ENCODE data around the gene PDE5A. TPM values are rescaled to one million over a fixed set of nuclear protein-coding genes. Genes with fewer than 3 reads are reported as not detected.

The PDE5A gene
- total and polyA plus RNA-seq, 2 donors (not counting 1 experiment from before 2014, with no cell fraction given), result 0.49 to 1.4 TPM

GRCh38 chr4:119559044-119559647 is 69.5 kb downstream of the PDE5A start:
- Histone ChIP-seq H4K20me1 (ENCODE audit: control insufficient read depth, insufficient read depth, low read length, poor library complexity, severe bottlenecking) (no peaks in the 10 kb centered on the region), H3K4me2 (replicated peaks; ENCODE audit: low read depth, low read length, poor library complexity, severe bottlenecking) (no peak overlapping the region), H3K4me3 (ENCODE audit: control extremely low read depth in 1 of 5, extremely low read depth in 1 of 5, insufficient read depth in 1 of 5, low read depth in 2 of 5, low read length in 4 of 5) (no peak overlapping the region), H3K9ac (ENCODE audit: low read length) (no peak overlapping the region), H3K79me2 (ENCODE audit: control insufficient read depth, insufficient read depth, low read length) (no peaks in the 10 kb centered on the region), H3K27ac (ENCODE audit: low read length in 2 of 2) (no peak overlapping the region), H2AFZ (ENCODE audit: insufficient read depth, low read depth, low read length, poor library complexity, severe bottlenecking) (no peak overlapping the region), H3K9me3 (ENCODE audit: control extremely low read depth in 1 of 3, control insufficient read depth in 2 of 3, insufficient read depth in 1 of 3, low read length in 2 of 3) (peaks cover 0 to 7% (median 0%) of the 10 kb centered on the region in 3 donors), H3K4me1 (ENCODE audit: control insufficient read depth in 2 of 2, insufficient read depth in 2 of 2, low read length in 2 of 2) (no peaks in the 10 kb centered on the region), H3K27me3 (replicated peaks in 1 of 4; ENCODE audit: control extremely low read depth in 1 of 4, control insufficient read depth in 3 of 4, insufficient read depth in 4 of 4, low read length in 3 of 4) (no peaks in the 10 kb centered on the region), H3K36me3 (replicated peaks in 1 of 2; ENCODE audit: control extremely low read depth in 1 of 2, control insufficient read depth in 1 of 2, extremely low read depth in 1 of 2, insufficient read depth in 2 of 2, low read length in 1 of 2) (no peaks in the 10 kb centered on the region)
- ATAC-seq (ENCODE audit: low read depth) (no peak), DNase-seq (peak; percentile 7)
- intact Hi-C loops (cut with micrococcal nuclease), result loop anchor here (1.0 kb wide), 1 partner anchor 491 kb away; no protein-coding TSS in a partner anchor
- ChIA-PET CTCF (interaction anchor here (1.2 to 1.8 kb wide), 4 partner anchors 69 to 492 kb away, joined by 3 to 7 read pairs (median 4); partner anchors contain the start of gene PDE5A), POLR2A (no interaction called here)
- Mint-ChIP-seq H3K9me3 (ENCODE audit: insufficient read depth) (peaks cover 7% of the 10 kb centered on the region), H3K27me3 (no peaks in the 10 kb centered on the region), H3K4me3 (no peak overlapping the region), H3K4me1 (no peaks in the 10 kb centered on the region), H3K27ac (no peak overlapping the region)
- TF ChIP-seq EZH2 (IDR thresholded peaks at IDR 0.05; ENCODE audit: borderline replicate concordance, insufficient read depth, low read depth, low read length, poor library complexity, severe bottlenecking), result no peak
- peak; percentile 38 for TF ChIP-seq CTCF (IDR thresholded peaks at IDR 0.05)

- CTCF ChIA-PET, result interaction anchor here (0.6 kb wide), 1 partner anchor 72 kb away, joined by 4 read pairs; no protein-coding TSS in a partner anchor
- Histone ChIP-seq H3K36me3 (replicated peaks in 1 of 2; ENCODE audit: control extremely low read depth in 1 of 2, control insufficient read depth in 1 of 2, extremely low read depth in 1 of 2, insufficient read depth in 2 of 2, low read length in 1 of 2) (no peaks in the 10 kb centered on the region), H3K4me1 (ENCODE audit: control insufficient read depth in 2 of 2, insufficient read depth in 2 of 2, low read length in 2 of 2) (no peaks in the 10 kb centered on the region), H3K27me3 (replicated peaks in 1 of 4; ENCODE audit: control extremely low read depth in 1 of 4, control insufficient read depth in 3 of 4, insufficient read depth in 4 of 4, low read length in 3 of 4) (no peaks in the 10 kb centered on the region), H4K20me1 (ENCODE audit: control insufficient read depth, insufficient read depth, low read length, poor library complexity, severe bottlenecking) (no peaks in the 10 kb centered on the region), H3K4me3 (ENCODE audit: control extremely low read depth in 1 of 5, extremely low read depth in 1 of 5, insufficient read depth in 1 of 5, low read depth in 2 of 5, low read length in 4 of 5) (no peak overlapping the region), H2AFZ (ENCODE audit: insufficient read depth, low read depth, low read length, poor library complexity, severe bottlenecking) (no peak overlapping the region), H3K9ac (ENCODE audit: low read length) (no peak overlapping the region), H3K27ac (ENCODE audit: low read length in 2 of 2) (no peak overlapping the region), H3K4me2 (replicated peaks; ENCODE audit: low read depth, low read length, poor library complexity, severe bottlenecking) (no peak overlapping the region), H3K79me2 (ENCODE audit: control insufficient read depth, insufficient read depth, low read length) (no peaks in the 10 kb centered on the region), H3K9me3 (ENCODE audit: control extremely low read depth in 1 of 3, control insufficient read depth in 2 of 3, insufficient read depth in 1 of 3, low read length in 2 of 3) (no peaks in the 10 kb centered on the region)
- H3K4me3 Mint-ChIP-seq, result no peak overlapping the region
- H3K9me3 Mint-ChIP-seq (ENCODE audit: insufficient read depth), result no peaks in the 10 kb centered on the region
- ATAC-seq (ENCODE audit: low read depth), result no peak
- 92% methylated on average over 2 of the region's 2 CpGs for WGBS (ENCODE audit: insufficient coverage)
- H3K27ac Mint-ChIP-seq, result no peak overlapping the region
- intact Hi-C loops (cut with micrococcal nuclease), result no loop called here
- POLR2A ChIA-PET, result no interaction called here
- no peaks in the 10 kb centered on the region for H3K27me3 Mint-ChIP-seq
- DNase-seq, result no peak
- H3K4me1 Mint-ChIP-seq, result peaks cover 1% of the 10 kb centered on the region
- TF ChIP-seq CTCF (IDR thresholded peaks at IDR 0.05), result no peak
- TF ChIP-seq EZH2 (IDR thresholded peaks at IDR 0.05; ENCODE audit: borderline replicate concordance, insufficient read depth, low read depth, low read length, poor library complexity, severe bottlenecking), result no peak
These were observed 77.6 kb downstream of the PDE5A start for GRCh38 chr4:119550857-119551532.
